ENCODE data around the gene FAM107B. TPM values are rescaled to one million over a fixed set of nuclear protein-coding genes. Genes with fewer than 3 reads are reported as not detected.

Gene FAM107B
- total and polyA plus RNA-seq, 2 experiments from 2014 or later, result 85.5 to 85.9 TPM

DNA sequence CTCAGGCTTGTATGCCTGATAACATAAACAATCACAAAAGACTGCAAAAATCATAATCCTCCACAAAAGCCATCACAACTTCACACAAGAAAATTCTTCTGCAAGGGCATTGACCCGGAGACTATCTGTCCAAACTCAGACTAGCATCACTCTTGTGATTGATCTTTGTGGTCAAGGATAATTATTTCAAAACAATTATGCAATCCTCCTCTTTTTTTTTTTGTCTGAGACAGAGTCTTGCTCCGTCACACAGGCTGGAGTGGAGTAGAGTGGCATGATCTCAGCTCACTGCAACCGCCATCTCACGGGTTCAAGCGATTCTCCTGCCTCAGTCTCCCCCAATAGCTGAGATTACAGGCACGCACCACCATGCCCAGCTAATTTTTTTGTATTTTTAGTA is 41.0 kb upstream of the FAM107B start:
- no peaks in the 10 kb centered on the region for H3K36me3 ChIP-seq (replicated peaks; ENCODE audit: insufficient read depth, low read depth)
- 90% methylated on average over 6 of the region's 6 CpGs for WGBS (ENCODE audit: low lambda C conversion rate, missing lambda C conversion rate)
- TF ChIP-seq EZH2 (IDR thresholded peaks at IDR 0.05; ENCODE audit: borderline replicate concordance) (no peak), EZH2phosphoT487 (IDR thresholded peaks at IDR 0.05; ENCODE audit: low read depth, severe bottlenecking, unreplicated experiment) (no peak), CTCF (IDR thresholded peaks at IDR 0.05; ENCODE audit: poor library complexity) (no peak)

GRCh38 chr10:14812271-14812670 is 37.6 kb upstream of the FAM107B start:
- WGBS (ENCODE audit: low lambda C conversion rate, missing lambda C conversion rate), result 93% methylated on average over 3 of the region's 3 CpGs
- Histone ChIP-seq H3K36me3 (replicated peaks; ENCODE audit: insufficient read depth, low read depth) (no peaks in the 10 kb centered on the region), H3K9me2 (replicated peaks; ENCODE audit: insufficient read depth) (no peaks in the 10 kb centered on the region), H3K27ac (no peak overlapping the region), H3K4me1 (ENCODE audit: insufficient read depth) (no peaks in the 10 kb centered on the region), H3K4me3 (no peak overlapping the region), H2AFZ (no peak overlapping the region), H3K79me2 (no peaks in the 10 kb centered on the region), H3K4me2 (no peak overlapping the region), H4K20me1 (ENCODE audit: insufficient read depth, poor library complexity, severe bottlenecking) (no peaks in the 10 kb centered on the region), H3K27me3 (no peaks in the 10 kb centered on the region), H3K9me3 (ENCODE audit: low read depth) (no peaks in the 10 kb centered on the region)
- no peak for DNase-seq (ENCODE audit: low spot score)
- TF ChIP-seq EZH2phosphoT487 (IDR thresholded peaks at IDR 0.05; ENCODE audit: low read depth, severe bottlenecking, unreplicated experiment) (no peak), EZH2 (IDR thresholded peaks at IDR 0.05; ENCODE audit: borderline replicate concordance) (no peak), CTCF (IDR thresholded peaks at IDR 0.05; ENCODE audit: poor library complexity) (no peak)

More for the DNA sequence above, 41.0 kb upstream of the FAM107B start:
- Histone ChIP-seq H3K9me3 (ENCODE audit: low read depth) (no peaks in the 10 kb centered on the region), H3K4me1 (ENCODE audit: insufficient read depth) (no peaks in the 10 kb centered on the region), H3K27ac (no peak overlapping the region), H3K27me3 (no peaks in the 10 kb centered on the region), H3K79me2 (no peaks in the 10 kb centered on the region), H4K20me1 (ENCODE audit: insufficient read depth, poor library complexity, severe bottlenecking) (no peaks in the 10 kb centered on the region), H3K9me2 (replicated peaks; ENCODE audit: insufficient read depth) (no peaks in the 10 kb centered on the region), H2AFZ (no peak overlapping the region), H3K4me3 (no peak overlapping the region), H3K4me2 (no peak overlapping the region)
- no peak for DNase-seq (ENCODE audit: low spot score)

GRCh38 chr10:14810969-14811953 is 36.6 kb upstream of the FAM107B start:
- 56% methylated on average over 9 of the region's 9 CpGs for WGBS (ENCODE audit: low lambda C conversion rate, missing lambda C conversion rate)
- Histone ChIP-seq H4K20me1 (ENCODE audit: insufficient read depth, poor library complexity, severe bottlenecking) (no peaks in the 10 kb centered on the region), H3K9me2 (replicated peaks; ENCODE audit: insufficient read depth) (no peaks in the 10 kb centered on the region), H3K27me3 (no peaks in the 10 kb centered on the region), H3K4me3 (no peak overlapping the region), H3K4me2 (no peak overlapping the region), H3K79me2 (no peaks in the 10 kb centered on the region), H3K27ac (no peak overlapping the region), H3K9me3 (ENCODE audit: low read depth) (no peaks in the 10 kb centered on the region), H3K36me3 (replicated peaks; ENCODE audit: insufficient read depth, low read depth) (no peaks in the 10 kb centered on the region), H3K4me1 (ENCODE audit: insufficient read depth) (no peaks in the 10 kb centered on the region), H2AFZ (no peak overlapping the region)
- TF ChIP-seq CTCF (IDR thresholded peaks at IDR 0.05; ENCODE audit: poor library complexity) (peak; percentile 5), EZH2phosphoT487 (IDR thresholded peaks at IDR 0.05; ENCODE audit: low read depth, severe bottlenecking, unreplicated experiment) (no peak)
- no peak for DNase-seq (ENCODE audit: low spot score)

Measured in hepatocyte (in vitro differentiated cells).